PFSK-1 (cell line): Measurements from ENCODE around the gene CEACAM6.

Experiments used
- FOXP2 ChIP-seq: optimal IDR thresholded peaks from 2 replicates; pipeline ENCODE3; 2011; ENCODE audit warnings: borderline replicate concordance, control low read depth, inconsistent platforms; ENCODE audit not compliant: insufficient read depth; ENCODE audit errors: extremely low read length, extremely low read depth
- POLR2AphosphoS5 ChIP-seq: IDR thresholded peaks from 2 replicates; pipeline ENCODE4 v1.6.1; 2012; ENCODE audit warnings: low read depth, mild to moderate bottlenecking, control low read depth, low read length, moderate library complexity
- REST ChIP-seq, 2 experiments: IDR thresholded peaks; 2 replicates each; pipeline versions ENCODE4 v1.6.1 to v1.8.0; 2011 to 2012; ENCODE audit warnings: low read depth in 2 of 2, low read length in 2 of 2, control low read depth in 1 of 2, inconsistent platforms in 1 of 2, mild to moderate bottlenecking in 1 of 2, moderate library complexity in 1 of 2; ENCODE audit not compliant: insufficient read depth in 1 of 2
- SIN3A ChIP-seq: IDR thresholded peaks from 2 replicates; pipeline ENCODE4 v1.6.1; 2012; ENCODE audit warnings: mild to moderate bottlenecking, low read length, moderate library complexity, borderline replicate concordance; ENCODE audit not compliant: insufficient read depth
- TAF1 ChIP-seq: IDR thresholded peaks from 2 replicates; pipeline ENCODE4 v1.6.1; 2012; ENCODE audit warnings: low read length, control low read depth, borderline replicate concordance; ENCODE audit not compliant: insufficient read depth

The CEACAM6 gene

GRCh38 chr19:41811036-41811435 lies 55.7 kb downstream of the CEACAM6 start:
- TF ChIP-seq TAF1 (no peak), POLR2AphosphoS5 (no peak), FOXP2 (no peak), SIN3A (no peak), REST (IDR thresholded peaks at IDR 0.05; ENCODE audit: insufficient read depth in 1 of 2, low read depth in 2 of 2, low read length in 2 of 2) (no peak)

- TF ChIP-seq FOXP2 (no peak), TAF1 (no peak), POLR2AphosphoS5 (no peak), REST (IDR thresholded peaks at IDR 0.05; ENCODE audit: insufficient read depth in 1 of 2, low read depth in 2 of 2, low read length in 2 of 2) (no peak), SIN3A (no peak)
These were observed 56.7 kb downstream of the CEACAM6 start for GRCh38 chr19:41811981-41812380.

GRCh38 chr19:41813911-41814310 lies 58.6 kb downstream of the CEACAM6 start:
- no peak for TF ChIP-seq SIN3A
- no peak for TF ChIP-seq FOXP2

- TF ChIP-seq REST (IDR thresholded peaks at IDR 0.05; ENCODE audit: insufficient read depth in 1 of 2, low read depth in 2 of 2, low read length in 2 of 2) (no peak), POLR2AphosphoS5 (no peak), FOXP2 (no peak), TAF1 (no peak), SIN3A (no peak)
These were observed 60.0 kb downstream of the CEACAM6 start for GRCh38 chr19:41815301-41815700.

GRCh38 chr19:41816761-41817160 lies 61.4 kb downstream of the CEACAM6 start:
- TF ChIP-seq REST (IDR thresholded peaks at IDR 0.05; ENCODE audit: insufficient read depth in 1 of 2, low read depth in 2 of 2, low read length in 2 of 2) (no peak), POLR2AphosphoS5 (no peak), FOXP2 (no peak), TAF1 (no peak), SIN3A (no peak)
